ENCODE data around the gene SYNGR1. TPM values are rescaled to one million over a fixed set of nuclear protein-coding genes. Genes with fewer than 3 reads are reported as not detected.

Gene SYNGR1
- polyA plus RNA-seq, 3 donors: 18.0 to 54.9 (median 39.6) TPM

GRCh38 chr22:39431821-39432251, 82.0 kb downstream of the SYNGR1 start:
- Mint-ChIP-seq H3K4me1 (peaks cover 24% of the 10 kb centered on the region), H3K9me3 (no peaks in the 10 kb centered on the region), H3K27me3 (ENCODE audit: low read depth in 3 of 3) (peaks cover 0 to 8% (median 0%) of the 10 kb centered on the region in 3 donors), H3K4me3 (no peak overlapping the region), H3K36me3 (peaks cover 57 to 83% of the 10 kb centered on the region in 2 donors), H3K27ac (peak overlapping the region in 6 of 7 donors; percentile 43 to 85 (median 77))
- no peaks in the 10 kb centered on the region for H4K20me1 ChIP-seq (ENCODE audit: insufficient read depth, low read length)
- peak overlapping the region in 1 of 2 donors; percentile 58 for H3K27ac ChIP-seq (ENCODE audit: low read depth in 1 of 2, low read length in 2 of 2)
- no peaks in the 10 kb centered on the region for H3K79me2 ChIP-seq (ENCODE audit: insufficient read depth, low read length)
- no peak overlapping the region for H3K9ac ChIP-seq (ENCODE audit: insufficient read depth, low read length, poor library complexity, severe bottlenecking)
- TF ChIP-seq CTCF (IDR thresholded peaks at IDR 0.05): no peak
- intact Hi-C loops (cut with micrococcal nuclease): no loop called here
- H3K9me3 ChIP-seq (replicated peaks in 1 of 2; ENCODE audit: control insufficient read depth in 1 of 2, insufficient read depth in 1 of 2, low read length in 2 of 2): no peaks in the 10 kb centered on the region
- peaks cover 67 to 79% of the 10 kb centered on the region in 2 donors for H3K36me3 ChIP-seq (replicated peaks in 1 of 2; ENCODE audit: control insufficient read depth in 1 of 2, insufficient read depth in 2 of 2, low read length in 2 of 2)
- H3K27me3 ChIP-seq (ENCODE audit: control insufficient read depth in 2 of 2, insufficient read depth in 2 of 2, low read length in 2 of 2): no peaks in the 10 kb centered on the region
- H3K4me3 ChIP-seq (replicated peaks in 1 of 3; ENCODE audit: low read depth in 2 of 3, low read length in 3 of 3): no peak overlapping the region
- 46% methylated on average over 7 of the region's 8 CpGs for WGBS (ENCODE audit: insufficient coverage)
- no peak overlapping the region for H3K4me2 ChIP-seq (replicated peaks; ENCODE audit: extremely low read depth, low read length, poor library complexity, severe bottlenecking)
- peaks cover 11 to 17% of the 10 kb centered on the region in 2 donors for H3K4me1 ChIP-seq (ENCODE audit: control insufficient read depth in 1 of 2, insufficient read depth in 2 of 2, low read length in 2 of 2)
- DNase-seq: no peak
- H2AFZ ChIP-seq (ENCODE audit: insufficient read depth, low read depth, low read length, poor library complexity, severe bottlenecking): no peak overlapping the region

- no peak overlapping the region for H3K27ac Mint-ChIP-seq
- H3K27ac ChIP-seq (ENCODE audit: low read depth in 1 of 2, low read length in 2 of 2): peak overlapping the region in 1 of 2 donors; percentile 58
- no peaks in the 10 kb centered on the region for H3K9me3 ChIP-seq (replicated peaks in 1 of 2; ENCODE audit: control insufficient read depth in 1 of 2, insufficient read depth in 1 of 2, low read length in 2 of 2)
- intact Hi-C loops (cut with micrococcal nuclease): no loop called here
- no peaks in the 10 kb centered on the region for H3K79me2 ChIP-seq (ENCODE audit: insufficient read depth, low read length)
- no peak overlapping the region for H3K4me2 ChIP-seq (replicated peaks; ENCODE audit: extremely low read depth, low read length, poor library complexity, severe bottlenecking)
- peaks cover 0 to 8% (median 0%) of the 10 kb centered on the region in 3 donors for H3K27me3 Mint-ChIP-seq (ENCODE audit: low read depth in 3 of 3)
- no peak for DNase-seq
- no peak overlapping the region for H3K4me3 Mint-ChIP-seq
- no peak overlapping the region for H2AFZ ChIP-seq (ENCODE audit: insufficient read depth, low read depth, low read length, poor library complexity, severe bottlenecking)
- no peaks in the 10 kb centered on the region for H3K27me3 ChIP-seq (ENCODE audit: control insufficient read depth in 2 of 2, insufficient read depth in 2 of 2, low read length in 2 of 2)
- H4K20me1 ChIP-seq (ENCODE audit: insufficient read depth, low read length): no peaks in the 10 kb centered on the region
- TF ChIP-seq CTCF (IDR thresholded peaks at IDR 0.05): no peak
- no peak overlapping the region for H3K9ac ChIP-seq (ENCODE audit: insufficient read depth, low read length, poor library complexity, severe bottlenecking)
- H3K4me1 Mint-ChIP-seq: peaks cover 28% of the 10 kb centered on the region
- peaks cover 16 to 22% of the 10 kb centered on the region in 2 donors for H3K4me1 ChIP-seq (ENCODE audit: control insufficient read depth in 1 of 2, insufficient read depth in 2 of 2, low read length in 2 of 2)
- 100% methylated on average over 5 of the region's 10 CpGs for WGBS (ENCODE audit: insufficient coverage)
- H3K36me3 Mint-ChIP-seq: peaks cover 51 to 77% of the 10 kb centered on the region in 2 donors
- no peak overlapping the region for H3K4me3 ChIP-seq (replicated peaks in 1 of 3; ENCODE audit: low read depth in 2 of 3, low read length in 3 of 3)
- H3K36me3 ChIP-seq (replicated peaks in 1 of 2; ENCODE audit: control insufficient read depth in 1 of 2, insufficient read depth in 2 of 2, low read length in 2 of 2): peaks cover 62 to 74% of the 10 kb centered on the region in 2 donors
- H3K9me3 Mint-ChIP-seq: no peaks in the 10 kb centered on the region
Measured at GRCh38 chr22:39432361-39432811, 82.6 kb downstream of the SYNGR1 start.

Data from CD14-positive monocyte (primary cell).